Activated naive CD8-positive, alpha-beta T cell treated with anti-CD3 and anti-CD28 coated beads for 36 hours (primary cell): Measurements from ENCODE around the gene FOXN4. TPM values are rescaled to one million over a fixed set of nuclear protein-coding genes. Genes with fewer than 3 reads are reported as not detected.

Experiments used
- DNase-seq: peaks from one replicate; pipeline ENCODE4 v3.0.0; 2021
- H3K27ac Mint-ChIP-seq: one replicate; pipeline ENCODE4 v1.8.0; 2022; ENCODE audit warnings: mild to moderate bottlenecking, moderate library complexity, mixed read lengths
- H3K27me3 Mint-ChIP-seq: one replicate; pipeline ENCODE4 v1.8.0; 2022; ENCODE audit warnings: mild to moderate bottlenecking, mixed read lengths
- H3K36me3 Mint-ChIP-seq: one replicate; pipeline ENCODE4 v1.8.0; 2021; ENCODE audit warnings: mild to moderate bottlenecking, mixed read lengths
- H3K4me1 Mint-ChIP-seq: one replicate; pipeline ENCODE4 v1.8.0; 2021; ENCODE audit warnings: mixed read lengths
- H3K4me3 Mint-ChIP-seq: one replicate; pipeline ENCODE4 v1.8.0; 2022; ENCODE audit warnings: mild to moderate bottlenecking, moderate library complexity, mixed read lengths
- H3K9me3 Mint-ChIP-seq: one replicate; pipeline ENCODE4 v1.8.0; 2022; ENCODE audit warnings: mixed read lengths
- total RNA-seq, 2 experiments: library from RNA; stranded (reverse); gene quantifications; one replicate each; pipeline ENCODE4 v1.2.3, GENCODE V29; 2021

FOXN4 gene
- total RNA-seq, 2 experiments from 2014 or later = not detected

- no peak for DNase-seq
- Mint-ChIP-seq H3K4me3 (no peak overlapping the region), H3K9me3 (no peaks in the 10 kb centered on the region), H3K4me1 (peaks cover 3% of the 10 kb centered on the region), H3K27me3 (peaks cover 4% of the 10 kb centered on the region), H3K36me3 (no peaks in the 10 kb centered on the region), H3K27ac (no peak overlapping the region)
Observed at GRCh38 chr12:109277899-109278762, 31.0 kb downstream of the FOXN4 start.

GRCh38 chr12:109277255-109277898, 31.7 kb downstream of the FOXN4 start:
- no peaks in the 10 kb centered on the region for H3K36me3 Mint-ChIP-seq
- no peak for DNase-seq
- peaks cover 4% of the 10 kb centered on the region for H3K27me3 Mint-ChIP-seq
- H3K9me3 Mint-ChIP-seq = no peaks in the 10 kb centered on the region
- no peak overlapping the region for H3K4me3 Mint-ChIP-seq
- peaks cover 3% of the 10 kb centered on the region for H3K4me1 Mint-ChIP-seq
- H3K27ac Mint-ChIP-seq = no peak overlapping the region

GRCh38 chr12:109276160-109276559, 32.9 kb downstream of the FOXN4 start:
- Mint-ChIP-seq H3K9me3 (no peaks in the 10 kb centered on the region), H3K27ac (no peak overlapping the region), H3K27me3 (peaks cover 4% of the 10 kb centered on the region), H3K4me3 (no peak overlapping the region), H3K4me1 (peaks cover 3% of the 10 kb centered on the region), H3K36me3 (no peaks in the 10 kb centered on the region)
- DNase-seq = no peak

- Mint-ChIP-seq H3K27ac (no peak overlapping the region), H3K36me3 (no peaks in the 10 kb centered on the region), H3K4me1 (peaks cover 3% of the 10 kb centered on the region), H3K27me3 (peaks cover 4% of the 10 kb centered on the region), H3K4me3 (no peak overlapping the region), H3K9me3 (no peaks in the 10 kb centered on the region)
- no peak for DNase-seq
Observed at GRCh38 chr12:109275173-109275572, 33.9 kb downstream of the FOXN4 start.

GRCh38 chr12:109274381-109274780, 34.7 kb downstream of the FOXN4 start:
- Mint-ChIP-seq H3K9me3 (no peaks in the 10 kb centered on the region), H3K4me1 (peaks cover 3% of the 10 kb centered on the region), H3K27ac (no peak overlapping the region), H3K27me3 (peaks cover 4% of the 10 kb centered on the region), H3K36me3 (no peaks in the 10 kb centered on the region), H3K4me3 (no peak overlapping the region)
- no peak for DNase-seq

- Mint-ChIP-seq H3K9me3 (no peaks in the 10 kb centered on the region), H3K36me3 (no peaks in the 10 kb centered on the region), H3K4me1 (peaks cover 3% of the 10 kb centered on the region), H3K27me3 (peaks cover 4% of the 10 kb centered on the region), H3K4me3 (no peak overlapping the region), H3K27ac (no peak overlapping the region)
- no peak for DNase-seq
Observed at GRCh38 chr12:109273354-109273753, 35.7 kb downstream of the FOXN4 start.

- no peak overlapping the region for H3K4me3 Mint-ChIP-seq
- no peaks in the 10 kb centered on the region for H3K9me3 Mint-ChIP-seq
- no peak for DNase-seq
- peaks cover 4% of the 10 kb centered on the region for H3K27me3 Mint-ChIP-seq
- H3K27ac Mint-ChIP-seq = no peak overlapping the region
- H3K4me1 Mint-ChIP-seq = peaks cover 3% of the 10 kb centered on the region
- no peaks in the 10 kb centered on the region for H3K36me3 Mint-ChIP-seq
Observed at GRCh38 chr12:109271418-109271817, 37.7 kb downstream of the FOXN4 start.

- Mint-ChIP-seq H3K27me3 (peaks cover 4% of the 10 kb centered on the region), H3K4me1 (peaks cover 1% of the 10 kb centered on the region), H3K4me3 (no peak overlapping the region), H3K27ac (no peak overlapping the region), H3K9me3 (no peaks in the 10 kb centered on the region), H3K36me3 (no peaks in the 10 kb centered on the region)
- DNase-seq = no peak
Observed at GRCh38 chr12:109270494-109270893, 38.6 kb downstream of the FOXN4 start.

GRCh38 chr12:109269428-109269827, 39.7 kb downstream of the FOXN4 start:
- H3K4me3 Mint-ChIP-seq = no peak overlapping the region
- no peak overlapping the region for H3K27ac Mint-ChIP-seq
- peaks cover 4% of the 10 kb centered on the region for H3K27me3 Mint-ChIP-seq
- H3K9me3 Mint-ChIP-seq = no peaks in the 10 kb centered on the region
- no peak for DNase-seq
- H3K36me3 Mint-ChIP-seq = peaks cover 5% of the 10 kb centered on the region
- H3K4me1 Mint-ChIP-seq = no peaks in the 10 kb centered on the region

- peaks cover 8% of the 10 kb centered on the region for H3K36me3 Mint-ChIP-seq
- H3K4me3 Mint-ChIP-seq = no peak overlapping the region
- DNase-seq = no peak
- H3K4me1 Mint-ChIP-seq = no peaks in the 10 kb centered on the region
- peaks cover 4% of the 10 kb centered on the region for H3K27me3 Mint-ChIP-seq
- no peak overlapping the region for H3K27ac Mint-ChIP-seq
- no peaks in the 10 kb centered on the region for H3K9me3 Mint-ChIP-seq
Observed at GRCh38 chr12:109268896-109269295, 40.2 kb downstream of the FOXN4 start.

GRCh38 chr12:109267361-109267760, 41.7 kb downstream of the FOXN4 start:
- Mint-ChIP-seq H3K4me1 (no peaks in the 10 kb centered on the region), H3K27ac (no peak overlapping the region), H3K4me3 (no peak overlapping the region), H3K36me3 (peaks cover 18% of the 10 kb centered on the region), H3K27me3 (no peaks in the 10 kb centered on the region), H3K9me3 (peaks cover 2% of the 10 kb centered on the region)
- no peak for DNase-seq

- Mint-ChIP-seq H3K4me3 (no peak overlapping the region), H3K36me3 (peaks cover 24% of the 10 kb centered on the region), H3K9me3 (peaks cover 2% of the 10 kb centered on the region), H3K27ac (no peak overlapping the region), H3K27me3 (no peaks in the 10 kb centered on the region), H3K4me1 (no peaks in the 10 kb centered on the region)
- DNase-seq = no peak
Observed at GRCh38 chr12:109266106-109266879, 42.8 kb downstream of the FOXN4 start.

- no peaks in the 10 kb centered on the region for H3K27me3 Mint-ChIP-seq
- no peaks in the 10 kb centered on the region for H3K4me1 Mint-ChIP-seq
- H3K4me3 Mint-ChIP-seq = no peak overlapping the region
- H3K9me3 Mint-ChIP-seq = peaks cover 2% of the 10 kb centered on the region
- H3K27ac Mint-ChIP-seq = no peak overlapping the region
- peaks cover 24% of the 10 kb centered on the region for H3K36me3 Mint-ChIP-seq
- no peak for DNase-seq
Observed at GRCh38 chr12:109264943-109265650, 44.0 kb downstream of the FOXN4 start.

- no peak overlapping the region for H3K27ac Mint-ChIP-seq
- no peaks in the 10 kb centered on the region for H3K27me3 Mint-ChIP-seq
- H3K36me3 Mint-ChIP-seq = peaks cover 24% of the 10 kb centered on the region
- H3K4me3 Mint-ChIP-seq = no peak overlapping the region
- peak; percentile 41 for DNase-seq
- no peaks in the 10 kb centered on the region for H3K4me1 Mint-ChIP-seq
- H3K9me3 Mint-ChIP-seq = peaks cover 2% of the 10 kb centered on the region
Observed at GRCh38 chr12:109264095-109264942, 44.8 kb downstream of the FOXN4 start.
